ENCODE results near the gene POLR3B.
"Not testable (repeated sequence)": the region's sequence is repeated elsewhere in the genome, so short reads cannot be mapped to it uniquely, and the experiment has no call there.

The POLR3B gene

GRCh38 chr12:106359646-106360399 is 2.3 kb downstream of the POLR3B start:
- TF ChIP-seq ZFX (IDR thresholded peaks at IDR 0.05; ENCODE audit: borderline replicate concordance) (no peak), CTCF (IDR thresholded peaks at IDR 0.05) (no peak)
- no peak overlapping the region for H3K27ac ChIP-seq

- TF ChIP-seq ZFX (IDR thresholded peaks at IDR 0.05; ENCODE audit: borderline replicate concordance) (no peak), CTCF (IDR thresholded peaks at IDR 0.05) (no peak)
Measured at GRCh38 chr12:106360400-106360994, 2.9 kb downstream of the POLR3B start.

GRCh38 chr12:106362971-106363370 is 5.4 kb downstream of the POLR3B start:
- H3K27ac ChIP-seq, result no peak overlapping the region
- no peak for TF ChIP-seq CTCF (IDR thresholded peaks at IDR 0.05)
- no peak for TF ChIP-seq ZFX (IDR thresholded peaks at IDR 0.05; ENCODE audit: borderline replicate concordance)

More at GRCh38 chr12:106360400-106360994, 2.9 kb downstream of the POLR3B start:
- no peak overlapping the region for H3K27ac ChIP-seq

GRCh38 chr12:106364261-106364660 is 6.7 kb downstream of the POLR3B start:
- TF ChIP-seq ZFX (IDR thresholded peaks at IDR 0.05; ENCODE audit: borderline replicate concordance) (no peak), CTCF (IDR thresholded peaks at IDR 0.05) (no peak)
- H3K27ac ChIP-seq, result no peak overlapping the region

GRCh38 chr12:106369624-106370346 is 12.2 kb downstream of the POLR3B start:
- TF ChIP-seq CTCF (IDR thresholded peaks at IDR 0.05) (no peak), ZFX (IDR thresholded peaks at IDR 0.05; ENCODE audit: borderline replicate concordance) (no peak)
- H3K27ac ChIP-seq, result no peak overlapping the region

- H3K27ac ChIP-seq, result no peak overlapping the region
- TF ChIP-seq CTCF (IDR thresholded peaks at IDR 0.05) (no peak), ZFX (IDR thresholded peaks at IDR 0.05; ENCODE audit: borderline replicate concordance) (no peak)
Measured at GRCh38 chr12:106378788-106379187, 21.2 kb downstream of the POLR3B start.

GRCh38 chr12:106380954-106381353 is 23.4 kb downstream of the POLR3B start:
- no peak for TF ChIP-seq CTCF (IDR thresholded peaks at IDR 0.05)
- no peak for TF ChIP-seq ZFX (IDR thresholded peaks at IDR 0.05; ENCODE audit: borderline replicate concordance)
- H3K27ac ChIP-seq, result no peak overlapping the region

GRCh38 chr12:106381866-106382265 is 24.3 kb downstream of the POLR3B start:
- H3K27ac ChIP-seq, result not testable (repeated sequence)

Measured in 22Rv1 (cell line).